ENCODE measurements around the gene TSPAN9. TPM values are rescaled to one million over a fixed set of nuclear protein-coding genes. Genes with fewer than 3 reads are reported as not detected.

The TSPAN9 gene
- total RNA-seq, 1 experiment from 2014 or later: 11.0 TPM

DNA sequence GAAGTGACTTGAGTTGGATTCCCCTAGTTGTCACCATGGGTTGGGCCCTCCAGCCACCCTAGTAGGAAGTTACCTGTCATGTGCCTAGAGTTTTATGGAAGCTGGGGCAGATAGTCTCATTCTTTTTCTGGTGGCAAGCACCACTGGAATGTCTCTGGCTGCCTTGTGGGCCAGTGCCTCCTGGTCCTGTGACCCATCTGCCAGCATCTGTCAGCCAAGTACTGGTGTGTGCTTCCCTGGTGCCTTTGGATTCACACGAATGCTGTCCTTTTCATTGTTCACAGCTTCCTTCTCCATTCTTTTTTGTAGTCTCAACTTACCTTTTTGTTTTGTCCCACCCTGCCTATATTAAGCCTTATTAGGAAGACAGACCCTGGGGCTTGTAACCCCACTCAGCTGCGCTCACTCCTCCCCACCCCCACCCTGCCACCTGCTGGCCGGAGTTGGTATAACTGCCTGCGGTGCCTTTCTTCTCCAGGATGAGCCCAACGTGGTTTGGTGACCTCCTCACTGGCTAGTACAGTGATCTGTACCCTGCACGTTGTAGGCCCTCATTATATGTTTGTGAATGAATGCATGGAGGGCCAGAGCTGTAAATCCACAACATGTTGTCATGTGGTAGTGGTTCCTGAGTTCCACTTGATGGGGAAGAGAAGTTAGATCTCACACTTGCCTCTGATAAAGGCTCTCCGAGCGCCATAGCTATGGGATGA, 125.7 kb downstream of the TSPAN9 start:
- peak; percentile 35 for DNase-seq (ENCODE audit: low read depth)
- in situ Hi-C loops (cut with HindIII; ENCODE audit: low pct_unique_long_range_greater_than_20kb, low sequenced_read_pairs): no loop called here

DNA sequence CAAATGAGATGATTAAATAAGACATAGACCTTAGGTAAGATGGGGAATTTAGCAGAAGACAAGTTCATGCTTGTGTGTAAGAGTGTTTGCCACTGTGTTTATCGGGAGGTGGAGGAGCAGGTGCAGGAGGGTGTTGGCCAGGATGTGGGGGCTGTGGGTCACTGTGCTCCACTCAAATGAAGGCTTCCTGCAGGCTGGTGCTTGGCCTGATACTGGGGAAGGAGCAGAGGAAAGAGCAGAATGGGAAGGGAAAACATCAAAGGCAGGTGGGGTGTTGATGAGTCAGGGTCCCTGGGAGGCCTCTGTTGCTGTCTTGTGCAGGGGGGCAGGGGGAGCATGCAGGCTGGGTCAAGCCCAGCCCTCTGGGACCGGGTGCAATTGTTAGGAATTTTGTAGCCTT, 126.5 kb downstream of the TSPAN9 start:
- no peak for DNase-seq (ENCODE audit: low read depth)
- in situ Hi-C loops (cut with HindIII; ENCODE audit: low pct_unique_long_range_greater_than_20kb, low sequenced_read_pairs): no loop called here

DNA sequence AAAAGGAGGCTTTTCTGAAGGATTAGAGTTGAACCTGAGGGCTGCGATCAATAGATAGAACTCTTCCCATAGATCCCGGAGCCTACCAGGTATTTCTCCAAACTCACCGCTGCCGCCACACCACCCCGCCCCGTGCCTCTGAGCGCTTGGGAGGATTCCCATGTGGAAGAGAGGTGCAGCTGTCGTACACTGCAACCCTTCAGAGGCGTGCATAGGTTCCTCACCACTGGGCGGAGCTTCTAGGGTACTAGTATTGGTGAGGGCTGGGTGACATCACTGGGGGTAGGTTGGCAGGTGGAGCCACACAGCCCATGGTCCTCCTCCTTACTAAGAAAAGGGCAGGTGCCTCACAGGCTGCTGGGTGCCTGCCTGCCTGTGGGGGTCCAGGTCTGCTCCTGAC, 127.0 kb downstream of the TSPAN9 start:
- in situ Hi-C loops (cut with HindIII; ENCODE audit: low pct_unique_long_range_greater_than_20kb, low sequenced_read_pairs): no loop called here
- no peak for DNase-seq (ENCODE audit: low read depth)

DNA sequence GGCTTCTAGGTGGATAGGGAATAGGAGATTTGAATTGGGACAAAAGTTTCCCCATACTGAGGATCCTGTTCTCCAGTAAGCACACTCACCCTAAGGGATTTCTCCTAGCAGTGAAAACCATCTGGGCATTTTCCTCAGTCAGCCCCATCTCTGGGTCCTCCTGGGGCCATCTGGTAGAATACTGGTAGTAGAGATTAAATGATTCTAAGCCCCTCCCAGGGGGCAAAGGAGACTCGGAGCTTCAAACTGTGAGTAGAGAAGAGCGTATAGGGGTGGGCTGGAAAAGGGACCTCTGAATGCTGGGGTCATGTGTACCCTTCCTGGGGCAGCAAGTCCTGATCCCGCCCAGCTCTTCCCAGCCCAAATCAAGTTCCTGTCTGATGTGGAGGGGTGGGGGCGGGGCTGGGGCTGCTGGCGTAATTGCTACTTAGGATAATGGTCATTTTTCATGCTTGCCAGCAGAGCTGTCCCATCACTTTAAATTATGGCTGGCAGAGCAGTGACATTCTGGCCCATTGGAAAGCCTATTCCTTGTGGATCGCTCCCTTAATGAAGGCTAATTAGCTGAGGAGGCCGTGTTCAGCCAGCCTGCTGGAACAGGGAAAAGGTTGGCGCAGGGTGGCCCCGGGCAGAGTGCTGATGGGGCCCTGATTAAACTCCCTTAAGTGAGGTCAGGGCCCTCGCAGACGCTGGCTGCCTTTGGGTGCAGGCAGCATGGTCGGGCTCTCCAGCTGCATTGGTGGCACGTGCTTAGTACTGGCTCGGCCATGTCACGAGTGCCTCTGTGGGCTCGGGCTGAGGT, 127.8 kb downstream of the TSPAN9 start:
- in situ Hi-C loops (cut with HindIII; ENCODE audit: low pct_unique_long_range_greater_than_20kb, low sequenced_read_pairs): no loop called here
- no peak for DNase-seq (ENCODE audit: low read depth)

DNA sequence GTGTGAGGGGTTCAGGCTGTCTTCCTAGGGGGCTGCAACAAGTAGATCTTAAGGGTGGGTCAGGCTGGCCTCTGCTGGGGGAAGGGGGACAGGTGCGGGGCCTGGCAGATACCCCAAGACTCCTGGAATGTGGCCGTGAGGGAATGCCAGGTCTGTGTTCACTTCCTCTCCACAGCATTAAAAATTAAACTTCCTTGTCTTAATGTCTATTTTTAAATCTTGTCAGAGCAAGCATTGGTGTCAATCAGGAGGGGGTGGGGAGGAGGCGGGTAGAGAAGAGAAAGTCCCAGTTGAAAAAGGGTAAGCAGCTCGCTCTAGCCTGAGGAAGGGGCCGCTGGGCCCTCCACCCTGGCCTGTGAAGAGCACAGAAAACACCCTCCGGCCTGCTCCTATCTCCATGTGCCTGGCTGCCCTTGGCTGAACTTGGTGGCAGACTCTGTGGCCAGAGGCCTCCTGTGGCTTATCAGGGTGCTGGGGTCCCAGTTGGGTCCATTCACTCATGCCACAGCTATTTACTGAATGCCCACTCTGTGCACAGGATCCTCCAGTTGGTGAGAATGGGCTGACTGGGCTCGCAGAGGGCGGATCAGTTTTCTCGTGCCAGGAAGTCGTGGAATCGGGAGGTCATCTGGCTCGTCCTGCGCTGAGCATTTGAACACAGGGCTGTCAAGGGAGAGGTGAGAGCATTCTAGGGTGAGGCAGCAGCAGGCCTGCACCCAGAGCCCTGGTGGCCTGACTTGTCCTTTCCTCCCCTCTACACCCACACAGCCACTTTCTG, 128.8 kb downstream of the TSPAN9 start:
- no peak for DNase-seq (ENCODE audit: low read depth)

DNA sequence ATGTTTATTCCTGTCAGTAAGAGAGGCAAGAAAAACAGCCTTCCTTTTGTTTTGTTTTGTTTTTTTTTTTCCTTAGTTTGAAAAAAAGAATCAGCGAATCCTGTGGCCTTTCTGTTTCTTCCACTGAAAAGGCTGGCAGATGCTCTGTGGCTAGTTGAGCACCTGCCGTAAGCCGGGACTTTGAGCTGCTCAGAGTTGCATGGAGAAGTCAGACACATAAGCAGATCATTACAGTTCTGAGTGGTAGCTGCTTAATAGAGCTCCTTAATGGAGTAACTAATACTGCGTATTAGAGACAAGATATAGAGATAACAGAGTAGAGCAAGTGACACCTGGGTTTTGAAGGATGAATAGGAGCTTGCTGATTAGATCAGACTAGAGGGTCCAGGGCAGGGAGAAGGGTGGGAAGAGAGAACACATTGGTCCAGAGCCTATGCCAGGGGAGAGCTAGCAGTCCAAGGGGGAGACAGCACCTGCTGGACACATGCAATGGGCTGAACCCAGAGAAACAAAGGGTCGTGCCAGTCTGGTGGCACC, 129.4 kb downstream of the TSPAN9 start:
- in situ Hi-C loops (cut with HindIII; ENCODE audit: low pct_unique_long_range_greater_than_20kb, low sequenced_read_pairs): no loop called here
- DNase-seq (ENCODE audit: low read depth): no peak

More for the DNA sequence above, 128.8 kb downstream of the TSPAN9 start:
- in situ Hi-C loops (cut with HindIII; ENCODE audit: low pct_unique_long_range_greater_than_20kb, low sequenced_read_pairs): no loop called here

DNA sequence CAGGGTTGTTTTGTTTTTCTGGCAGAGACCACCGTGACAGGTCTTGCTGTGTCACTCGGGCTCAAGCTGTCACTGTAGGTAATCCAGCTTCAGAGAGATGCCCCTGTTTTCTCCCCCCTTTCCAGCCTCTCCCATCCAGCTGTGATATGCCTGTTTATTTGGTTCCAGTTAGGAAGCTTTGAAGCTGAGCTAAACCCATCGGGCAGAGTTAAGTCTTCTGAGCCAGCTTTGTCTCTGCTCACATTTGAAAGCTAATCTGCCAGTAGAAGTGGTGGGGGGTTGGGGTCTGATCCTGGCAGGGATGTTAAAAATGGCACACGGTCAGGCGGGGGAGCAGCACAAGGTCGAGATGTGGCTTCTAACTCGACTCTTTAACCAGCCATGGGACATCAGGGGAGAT, 130.0 kb downstream of the TSPAN9 start:
- DNase-seq (ENCODE audit: low read depth): no peak

DNA sequence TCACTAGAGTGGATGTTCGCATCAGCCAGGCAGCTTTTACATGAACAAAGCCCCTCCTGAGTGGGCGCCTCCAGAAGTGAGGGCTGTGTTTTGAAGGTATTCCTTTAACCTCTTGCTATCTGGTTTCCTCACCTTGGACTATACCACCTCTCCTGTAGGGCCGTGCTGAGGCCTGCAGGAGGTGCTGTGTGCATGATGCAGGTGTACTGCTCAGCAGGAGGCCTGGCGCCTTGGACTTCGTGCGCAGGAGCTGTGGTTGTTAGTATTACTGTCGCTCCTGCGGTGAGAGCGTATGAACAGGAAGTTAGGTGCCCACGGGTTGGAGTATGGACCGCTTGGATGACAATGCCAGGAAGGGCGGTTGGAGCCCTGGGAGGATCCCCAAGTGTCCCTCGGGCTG, 130.7 kb downstream of the TSPAN9 start:
- in situ Hi-C loops (cut with HindIII; ENCODE audit: low pct_unique_long_range_greater_than_20kb, low sequenced_read_pairs): no loop called here
- no peak for DNase-seq (ENCODE audit: low read depth)

More for the DNA sequence above, 130.0 kb downstream of the TSPAN9 start:
- in situ Hi-C loops (cut with HindIII; ENCODE audit: low pct_unique_long_range_greater_than_20kb, low sequenced_read_pairs): no loop called here

DNA sequence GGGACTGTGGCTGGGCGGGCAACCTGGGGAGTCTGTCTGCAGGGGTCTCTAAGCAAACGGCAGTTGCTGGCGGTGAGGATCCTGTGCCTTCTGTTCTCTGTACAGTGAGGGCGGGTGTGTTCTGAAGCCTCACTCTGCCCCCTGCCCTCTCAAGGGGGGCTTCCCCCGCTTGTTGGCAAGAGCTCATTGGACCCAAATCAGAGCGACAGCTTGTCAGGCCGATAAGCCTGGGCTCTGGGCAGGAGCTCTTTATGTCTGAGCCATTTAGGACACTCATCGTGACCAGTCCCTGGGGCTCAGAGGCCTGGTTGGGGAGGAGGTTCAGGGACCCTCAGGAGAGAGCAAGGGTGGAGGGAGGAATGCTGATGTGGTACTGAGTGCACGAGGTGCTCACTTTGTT, 136.0 kb downstream of the TSPAN9 start:
- in situ Hi-C loops (cut with HindIII; ENCODE audit: low pct_unique_long_range_greater_than_20kb, low sequenced_read_pairs): no loop called here
- DNase-seq (ENCODE audit: low read depth): no peak

DNA sequence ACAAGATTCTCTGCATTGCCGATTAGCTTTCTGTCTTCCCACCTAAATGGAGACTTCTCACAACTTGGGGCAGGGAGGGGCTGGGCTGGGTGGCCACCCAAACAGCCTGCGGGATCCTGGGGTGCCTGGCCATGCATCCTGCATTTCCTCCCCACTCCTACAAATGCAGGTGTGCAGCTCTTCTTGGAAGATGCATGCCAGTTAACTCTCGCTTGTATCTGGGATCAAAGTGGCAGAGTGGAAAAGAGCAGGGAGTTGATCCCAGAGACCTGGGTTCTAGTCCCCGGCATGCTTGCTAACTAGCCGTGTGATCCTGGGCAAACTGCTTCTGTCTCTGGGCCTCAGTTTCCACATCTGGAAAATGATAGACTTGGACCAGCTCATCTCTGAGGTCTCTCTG, 136.6 kb downstream of the TSPAN9 start:
- no peak for DNase-seq (ENCODE audit: low read depth)
- in situ Hi-C loops (cut with HindIII; ENCODE audit: low pct_unique_long_range_greater_than_20kb, low sequenced_read_pairs): no loop called here

DNA sequence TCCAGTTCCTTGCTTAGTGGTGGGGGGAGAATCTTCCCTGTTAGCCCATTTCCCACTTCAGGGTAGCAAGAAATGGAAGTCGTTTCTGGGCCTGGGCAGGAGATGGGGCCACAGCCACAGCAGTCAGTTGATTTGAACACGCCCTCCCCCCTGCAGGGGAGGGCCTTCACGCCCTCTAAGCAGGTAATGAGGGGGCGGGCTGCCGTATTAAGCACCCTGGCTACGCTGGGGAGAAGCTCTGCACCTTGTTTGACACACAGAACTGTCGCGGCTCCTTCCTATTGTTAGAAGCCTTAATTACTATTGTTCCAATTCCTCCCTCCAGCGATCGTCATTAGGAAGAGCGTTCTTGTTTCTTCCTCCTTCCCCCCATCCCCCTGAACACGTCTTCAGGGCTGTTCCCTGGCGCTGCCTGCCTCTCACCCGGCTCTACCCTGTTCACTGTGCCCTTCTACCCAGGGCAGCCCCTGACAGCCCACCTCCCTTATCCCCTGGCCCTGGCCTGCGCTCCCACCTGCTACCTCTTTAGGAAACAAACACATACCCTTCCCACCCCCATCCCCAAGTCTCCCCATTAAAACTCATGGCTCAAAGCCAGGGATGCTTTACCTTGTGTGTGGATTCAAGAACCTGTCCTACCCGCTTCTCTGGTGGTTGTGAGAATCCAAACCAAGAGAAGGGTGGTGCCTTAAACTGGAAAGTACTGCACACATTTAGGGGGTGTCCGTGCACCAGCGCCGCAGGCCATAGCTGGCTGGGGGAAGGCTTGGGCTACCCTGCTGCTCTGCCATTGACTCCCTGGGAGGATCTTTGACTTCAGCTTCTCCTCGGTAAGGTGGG, 137.6 kb downstream of the TSPAN9 start:
- DNase-seq (ENCODE audit: low read depth): no peak
- in situ Hi-C loops (cut with HindIII; ENCODE audit: low pct_unique_long_range_greater_than_20kb, low sequenced_read_pairs): no loop called here

DNA sequence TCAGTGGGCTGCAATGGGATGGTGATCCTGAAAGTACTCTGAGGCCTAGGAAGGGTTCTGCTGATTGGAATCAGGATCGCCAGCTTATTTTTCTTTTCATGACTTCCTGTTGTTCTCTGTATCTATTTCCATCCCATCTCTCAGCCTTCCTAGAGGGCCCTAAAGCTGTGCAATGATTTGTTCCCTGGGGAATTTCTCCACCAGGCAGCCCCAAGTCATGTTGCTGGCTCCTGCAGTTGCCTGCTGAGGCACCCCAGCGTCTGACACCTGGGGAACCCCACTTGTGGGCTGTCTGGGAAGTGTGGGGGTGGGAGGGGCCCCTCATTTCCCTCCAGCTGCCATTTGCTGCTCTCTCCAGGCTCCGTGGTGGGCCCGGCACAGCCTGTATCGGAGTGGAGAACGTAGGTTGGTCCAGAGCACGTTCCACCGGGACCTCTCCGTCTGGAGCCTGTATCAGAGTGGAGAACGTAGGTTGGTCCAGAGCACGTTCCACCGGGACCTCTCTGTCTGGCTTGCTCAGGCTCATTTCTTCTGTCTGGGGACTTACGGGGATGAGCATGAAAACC, 138.3 kb downstream of the TSPAN9 start:
- in situ Hi-C loops (cut with HindIII; ENCODE audit: low pct_unique_long_range_greater_than_20kb, low sequenced_read_pairs): no loop called here
- DNase-seq (ENCODE audit: low read depth): no peak

DNA sequence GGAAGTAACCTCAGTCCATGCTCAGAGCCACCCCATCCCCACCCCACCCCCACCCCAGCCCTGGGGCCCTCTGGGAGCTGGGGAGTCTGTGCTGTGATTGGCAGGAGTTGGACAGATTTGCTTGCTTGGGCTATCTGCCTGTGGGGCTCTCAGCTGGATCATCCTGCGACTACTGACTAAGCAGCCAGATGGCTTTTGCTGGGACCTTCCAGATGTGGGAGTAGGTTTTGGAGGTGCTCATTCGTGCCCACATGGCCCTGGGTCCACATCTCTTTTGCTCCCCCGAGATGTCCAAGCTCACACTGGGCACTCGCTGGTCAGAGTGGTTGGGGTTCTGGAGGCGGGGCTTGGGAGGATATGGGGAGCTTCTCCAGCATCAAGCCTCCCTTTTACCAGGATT, 138.9 kb downstream of the TSPAN9 start:
- in situ Hi-C loops (cut with HindIII; ENCODE audit: low pct_unique_long_range_greater_than_20kb, low sequenced_read_pairs): no loop called here
- no peak for DNase-seq (ENCODE audit: low read depth)

DNA sequence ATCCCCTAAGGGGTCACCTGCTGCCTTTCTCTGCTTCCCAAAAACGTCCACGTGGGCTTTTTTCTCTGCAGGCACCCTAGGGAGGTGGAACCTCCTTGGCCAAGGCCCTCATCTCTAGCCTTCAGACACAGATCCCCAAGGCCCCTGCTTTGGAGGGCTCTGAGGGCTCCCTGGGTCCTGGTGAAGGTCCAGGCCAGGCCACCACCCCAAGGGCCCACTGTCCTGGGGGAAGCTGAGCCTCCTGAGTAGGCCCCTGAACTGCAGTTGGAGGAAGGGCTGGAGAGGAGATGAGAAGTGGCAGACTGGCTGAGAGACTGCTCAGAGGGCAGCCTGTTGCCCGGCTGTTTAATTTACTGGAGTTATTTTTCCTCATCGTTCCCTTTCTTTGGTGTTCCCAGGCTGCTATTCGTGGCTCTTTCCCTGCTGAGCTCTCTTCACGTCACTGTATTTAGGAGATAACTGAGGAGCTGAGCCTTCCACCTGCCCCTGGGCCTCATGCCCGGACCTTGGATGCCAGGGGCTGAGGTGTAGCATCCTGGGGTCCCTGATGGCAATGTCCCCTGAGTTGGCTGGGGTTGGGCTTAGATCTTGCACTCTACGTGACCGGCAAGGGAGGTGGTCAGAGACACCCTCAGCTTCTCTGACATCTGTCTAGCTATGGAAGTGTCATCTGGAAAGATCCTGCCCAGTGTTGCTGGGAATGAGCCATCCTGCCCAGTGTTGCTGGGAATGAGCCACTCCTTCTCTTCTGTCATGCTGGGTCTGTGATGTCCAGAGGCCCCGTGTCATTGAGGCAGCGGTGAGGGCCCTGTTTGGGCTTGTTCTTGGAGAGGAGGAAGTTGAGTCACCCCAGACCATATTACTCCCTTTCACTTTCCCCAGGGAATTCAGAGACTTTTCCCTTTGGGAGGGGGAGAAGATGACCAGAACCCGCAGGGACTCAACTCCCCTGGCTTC, 139.8 kb downstream of the TSPAN9 start:
- peak; percentile 31 for DNase-seq (ENCODE audit: low read depth)
- in situ Hi-C loops (cut with HindIII; ENCODE audit: low pct_unique_long_range_greater_than_20kb, low sequenced_read_pairs): no loop called here

DNA sequence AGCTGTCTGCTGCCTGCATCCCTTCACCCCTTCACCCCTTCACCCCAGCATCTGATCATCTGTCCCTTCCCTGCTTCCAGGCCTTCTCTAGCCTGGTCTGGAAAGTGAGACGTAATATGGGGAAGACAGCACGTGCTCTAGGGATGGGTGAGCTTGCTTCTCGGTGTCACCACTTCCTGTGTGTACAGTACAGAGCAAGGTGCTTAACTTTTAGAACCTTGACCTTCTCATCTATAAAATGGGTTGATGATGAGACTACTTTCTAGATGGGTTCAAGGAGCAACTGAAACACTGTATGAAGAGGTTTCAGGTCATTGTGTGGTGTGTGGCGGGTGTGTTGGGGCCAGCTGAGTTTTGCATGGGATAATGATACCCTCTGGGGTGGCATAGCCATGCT, 140.5 kb downstream of the TSPAN9 start:
- in situ Hi-C loops (cut with HindIII; ENCODE audit: low pct_unique_long_range_greater_than_20kb, low sequenced_read_pairs): no loop called here
- no peak for DNase-seq (ENCODE audit: low read depth)

DNA sequence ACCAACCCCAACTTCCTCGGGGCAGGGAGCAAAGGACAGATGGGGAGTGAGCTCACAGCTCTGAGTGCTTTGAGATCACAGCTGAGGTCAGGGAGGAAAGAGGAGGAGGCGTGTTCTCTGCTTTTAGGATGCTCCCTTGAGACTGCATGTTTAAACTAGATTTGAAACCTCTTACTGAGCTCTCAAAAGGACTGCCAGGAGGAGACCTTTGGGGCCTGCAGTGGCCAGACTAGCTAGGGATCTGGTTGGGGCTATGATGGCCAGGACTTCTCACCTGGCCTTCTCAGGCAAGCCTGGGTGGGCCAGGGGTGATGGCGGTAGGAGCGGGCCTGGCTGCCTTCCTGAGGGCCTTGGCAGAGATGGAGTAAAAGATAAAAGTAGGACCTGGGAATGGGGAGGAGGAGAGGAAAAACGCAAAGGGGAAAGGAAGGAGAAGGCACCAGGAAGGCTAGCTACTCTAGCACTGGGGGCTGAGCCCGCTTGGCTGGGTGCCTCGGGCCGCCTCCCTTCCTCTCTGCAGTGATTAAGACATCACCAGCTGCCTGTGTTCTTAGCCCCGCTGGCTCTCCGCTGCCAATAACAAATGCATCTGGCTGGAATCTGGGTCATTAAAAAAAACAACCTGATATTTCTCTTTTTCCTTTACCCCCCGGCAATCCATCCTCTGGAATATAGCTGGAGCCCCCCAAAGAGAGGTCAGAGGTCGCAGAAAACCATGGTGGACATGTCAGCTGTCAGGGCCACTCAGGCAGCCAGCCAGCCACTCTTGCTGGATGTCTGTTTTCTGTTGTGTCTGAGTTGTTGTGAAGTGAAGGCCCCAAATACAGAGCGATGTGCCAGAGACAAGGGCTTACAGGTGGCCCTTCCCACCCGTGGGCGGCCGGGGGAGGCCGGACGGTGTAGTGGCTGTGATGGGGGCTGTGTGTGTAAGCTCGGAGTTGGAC, 141.3 kb downstream of the TSPAN9 start:
- in situ Hi-C loops (cut with HindIII; ENCODE audit: low pct_unique_long_range_greater_than_20kb, low sequenced_read_pairs): no loop called here
- no peak for DNase-seq (ENCODE audit: low read depth)
